IPS-15b (cell line): ENCODE data around the gene TDRD5.

Experiments
- H3K27me3 ChIP-seq: one replicate; pipeline ENCODE4 v1.6.1; 2013; ENCODE audit warnings: low read length; ENCODE audit not compliant: control insufficient read depth, insufficient read depth
- H3K36me3 ChIP-seq: one replicate; pipeline ENCODE4 v1.6.1; 2013; ENCODE audit warnings: low read length; ENCODE audit not compliant: control insufficient read depth, insufficient read depth
- H3K4me1 ChIP-seq: one replicate; pipeline ENCODE4 v1.6.1; 2013; ENCODE audit warnings: mild to moderate bottlenecking, low read length; ENCODE audit not compliant: control insufficient read depth, insufficient read depth
- H3K4me3 ChIP-seq: one replicate; pipeline ENCODE4 v1.5.1; 2013; ENCODE audit warnings: low read depth, low read length
- H3K9ac ChIP-seq: one replicate; pipeline ENCODE4 v1.6.1; 2013; ENCODE audit warnings: low read depth, mild to moderate bottlenecking, low read length
- H3K9me3 ChIP-seq: one replicate; pipeline ENCODE4 v1.6.1; 2013; ENCODE audit warnings: mild to moderate bottlenecking, low read length; ENCODE audit not compliant: control insufficient read depth, insufficient read depth

TDRD5 gene

GRCh38 chr1:179709841-179710329 lies 118.3 kb downstream of the TDRD5 start:
- no peaks in the 10 kb centered on the region for H3K9me3 ChIP-seq
- no peaks in the 10 kb centered on the region for H3K36me3 ChIP-seq
- no peaks in the 10 kb centered on the region for H3K4me1 ChIP-seq
- H3K27me3 ChIP-seq = no peaks in the 10 kb centered on the region
- no peak overlapping the region for H3K9ac ChIP-seq
- no peak overlapping the region for H3K4me3 ChIP-seq

GRCh38 chr1:179714159-179714558 lies 122.5 kb downstream of the TDRD5 start:
- Histone ChIP-seq H3K4me3 (no peak overlapping the region), H3K9ac (no peak overlapping the region), H3K36me3 (no peaks in the 10 kb centered on the region), H3K27me3 (no peaks in the 10 kb centered on the region), H3K9me3 (no peaks in the 10 kb centered on the region), H3K4me1 (no peaks in the 10 kb centered on the region)

GRCh38 chr1:179714623-179715022 lies 123.0 kb downstream of the TDRD5 start:
- no peaks in the 10 kb centered on the region for H3K9me3 ChIP-seq
- H3K4me1 ChIP-seq = no peaks in the 10 kb centered on the region
- H3K9ac ChIP-seq = no peak overlapping the region

GRCh38 chr1:179719272-179719671 lies 127.6 kb downstream of the TDRD5 start:
- Histone ChIP-seq H3K36me3 (no peaks in the 10 kb centered on the region), H3K4me3 (no peak overlapping the region), H3K9ac (no peak overlapping the region), H3K4me1 (no peaks in the 10 kb centered on the region), H3K27me3 (no peaks in the 10 kb centered on the region), H3K9me3 (no peaks in the 10 kb centered on the region)

More at GRCh38 chr1:179714623-179715022, 123.0 kb downstream of the TDRD5 start:
- Histone ChIP-seq H3K4me3 (no peak overlapping the region), H3K27me3 (no peaks in the 10 kb centered on the region), H3K36me3 (no peaks in the 10 kb centered on the region)

- Histone ChIP-seq H3K36me3 (no peaks in the 10 kb centered on the region), H3K9ac (no peak overlapping the region), H3K27me3 (no peaks in the 10 kb centered on the region), H3K4me3 (no peak overlapping the region), H3K4me1 (no peaks in the 10 kb centered on the region), H3K9me3 (no peaks in the 10 kb centered on the region)
Observed at GRCh38 chr1:179728271-179728670, 136.6 kb downstream of the TDRD5 start.

GRCh38 chr1:179729881-179730280 lies 138.2 kb downstream of the TDRD5 start:
- Histone ChIP-seq H3K27me3 (no peaks in the 10 kb centered on the region), H3K9me3 (no peaks in the 10 kb centered on the region), H3K4me3 (no peak overlapping the region), H3K9ac (no peak overlapping the region), H3K36me3 (no peaks in the 10 kb centered on the region), H3K4me1 (no peaks in the 10 kb centered on the region)

- Histone ChIP-seq H3K4me1 (no peaks in the 10 kb centered on the region), H3K27me3 (no peaks in the 10 kb centered on the region), H3K9ac (no peak overlapping the region), H3K4me3 (no peak overlapping the region), H3K36me3 (no peaks in the 10 kb centered on the region), H3K9me3 (no peaks in the 10 kb centered on the region)
Observed at GRCh38 chr1:179731643-179732042, 140.0 kb downstream of the TDRD5 start.
